ENCODE data around the gene SPARCL1. TPM values are rescaled to one million over a fixed set of nuclear protein-coding genes. Genes with fewer than 3 reads are reported as not detected.

SPARCL1 gene
- total and polyA plus RNA-seq, 2 experiments from 2014 or later: 1.5 to 2.4 TPM

Other genes with a start within 250 kb of the SPARCL1 start
- gene HSD17B13, start 206.5 kb downstream of the SPARCL1 start, total RNA-seq (2014; rRNA removed; shearing (Covaris generic)): not detected in 2 replicates
- gene HSD17B13, start 206.5 kb downstream of the SPARCL1 start, polyA plus RNA-seq (2016; fragmentation: Nextera tagmentation; extraction: Ambion mirVana): 0.15 TPM in 1 of 2 replicates, not detected in the other
- 14.8 and 19.9 TPM in 2 replicates for gene HSD17B11, start 138.2 kb downstream of the SPARCL1 start, total RNA-seq (2014; rRNA removed; shearing (Covaris generic))
- 9.7 and 9.8 TPM in 2 replicates for gene HSD17B11, start 138.2 kb downstream of the SPARCL1 start, polyA plus RNA-seq (2016; fragmentation: Nextera tagmentation; extraction: Ambion mirVana)
- gene NUDT9, start 106.8 kb downstream of the SPARCL1 start, total RNA-seq (2014; rRNA removed; shearing (Covaris generic)): 13.6 and 22.9 TPM in 2 replicates
- 35.2 and 43.4 TPM in 2 replicates for gene NUDT9, start 106.8 kb downstream of the SPARCL1 start, polyA plus RNA-seq (2016; fragmentation: Nextera tagmentation; extraction: Ambion mirVana)
- not detected in 2 replicates for gene DSPP, start 79.2 kb upstream of the SPARCL1 start, total RNA-seq (2014; rRNA removed; shearing (Covaris generic))
- gene DSPP, start 79.2 kb upstream of the SPARCL1 start, polyA plus RNA-seq (2016; fragmentation: Nextera tagmentation; extraction: Ambion mirVana): 0.05 and 0.08 TPM in 2 replicates
- gene DMP1, start 120.9 kb upstream of the SPARCL1 start, total RNA-seq (2014; rRNA removed; shearing (Covaris generic)): not detected in 2 replicates
- 0.27 TPM in 1 of 2 replicates, not detected in the other for gene DMP1, start 120.9 kb upstream of the SPARCL1 start, polyA plus RNA-seq (2016; fragmentation: Nextera tagmentation; extraction: Ambion mirVana)